MM.1S (cell line): ENCODE results near the gene SLC27A6.

Source experiments
- DNase-seq: peaks from one replicate; pipeline ENCODE4 v3.0.0-alpha.2; 2015
- H2AFZ ChIP-seq: fragments of 300-600 bp; sonication (generic); 2 replicates; pipeline ENCODE4 v1.6.0; 2016; ENCODE audit warnings: antibody characterized with exemption, low read length
- H3F3A ChIP-seq: fragments of 300-600 bp; sonication (generic); 2 replicates; pipeline ENCODE4 v1.6.1; 2016; ENCODE audit warnings: mild to moderate bottlenecking, antibody characterized with exemption, low read length, moderate library complexity, mixed read lengths; ENCODE audit not compliant: insufficient read depth
- H3K27ac ChIP-seq: fragments of 300-600 bp; sonication (generic); 2 replicates; pipeline ENCODE4 v1.5.1; 2016; ENCODE audit warnings: mild to moderate bottlenecking, low read length
- H3K27me3 ChIP-seq: fragments of 300-600 bp; sonication (generic); replicated peaks from 2 replicates; pipeline ENCODE4 v1.6.0; 2016; ENCODE audit warnings: low read length; ENCODE audit not compliant: insufficient read depth
- H3K36me3 ChIP-seq: fragments of 300-600 bp; sonication (generic); replicated peaks from 2 replicates; pipeline ENCODE4 v1.6.1; 2016; ENCODE audit warnings: mild to moderate bottlenecking, low read length, mixed read lengths; ENCODE audit not compliant: insufficient read depth
- H3K4me1 ChIP-seq: fragments of 300-600 bp; sonication (generic); 2 replicates; pipeline ENCODE4 v1.6.1; 2016; ENCODE audit warnings: low read length, mixed read lengths
- H3K4me2 ChIP-seq: fragments of 300-600 bp; sonication (generic); 2 replicates; pipeline ENCODE4 v1.6.0; 2016; ENCODE audit warnings: low read depth, low read length
- H3K4me3 ChIP-seq: fragments of 300-600 bp; sonication (generic); 2 replicates; pipeline ENCODE4 v1.5.1; 2016; ENCODE audit warnings: low read length, mixed read lengths
- H3K79me2 ChIP-seq: fragments of 300-600 bp; sonication (generic); 2 replicates; pipeline ENCODE4 v1.6.1; 2016; ENCODE audit warnings: mixed run types, low read length, mixed read lengths
- H3K9ac ChIP-seq: fragments of 300-600 bp; sonication (generic); 2 replicates; pipeline ENCODE4 v1.6.1; 2016; ENCODE audit warnings: low read length, mixed read lengths
- H3K9me2 ChIP-seq: fragments of 300-600 bp; sonication (generic); replicated peaks from 2 replicates; pipeline ENCODE4 v1.6.1; 2016; ENCODE audit warnings: mild to moderate bottlenecking, low read length, mixed read lengths; ENCODE audit not compliant: insufficient read depth
- H3K9me3 ChIP-seq: fragments of 300-600 bp; sonication (generic); replicated peaks from 2 replicates; pipeline ENCODE4 v1.6.1; 2016; ENCODE audit warnings: mild to moderate bottlenecking, low read length, mixed read lengths; ENCODE audit not compliant: insufficient read depth
- H4K20me1 ChIP-seq: fragments of 300-600 bp; sonication (generic); 2 replicates; pipeline ENCODE4 v1.6.1; 2016; ENCODE audit warnings: mild to moderate bottlenecking, low read length, moderate library complexity, mixed read lengths; ENCODE audit not compliant: insufficient read depth
- CTCF ChIP-seq: fragments of 300-600 bp; sonication (generic); IDR thresholded peaks from 2 replicates; pipeline ENCODE4 v1.5.1; 2016; ENCODE audit warnings: antibody characterized with exemption, low read length, mixed read lengths
- EZH2 ChIP-seq: fragments of 300-600 bp; sonication (generic); optimal IDR thresholded peaks from 2 replicates; pipeline ENCODE3; 2017; ENCODE audit warnings: low read depth, mild to moderate bottlenecking, antibody characterized with exemption, low read length, mixed read lengths
- EZH2phosphoT487 ChIP-seq: fragments of 300-600 bp; sonication (generic); IDR thresholded peaks from 2 replicates; pipeline ENCODE4 v1.6.1; 2018; ENCODE audit warnings: antibody characterized with exemption, low read length

Gene SLC27A6

GRCh38 chr5:128980917-128981316 lies 15.6 kb downstream of the SLC27A6 start:
- H3K9me2 ChIP-seq = no peaks in the 10 kb centered on the region
- no peak overlapping the region for H3K27ac ChIP-seq
- H3K9me3 ChIP-seq = no peaks in the 10 kb centered on the region
- no peaks in the 10 kb centered on the region for H3K36me3 ChIP-seq
- no peaks in the 10 kb centered on the region for H3K79me2 ChIP-seq
- H4K20me1 ChIP-seq = no peaks in the 10 kb centered on the region
- H3K4me1 ChIP-seq = no peaks in the 10 kb centered on the region
- H3K27me3 ChIP-seq = no peaks in the 10 kb centered on the region
- H3F3A ChIP-seq = no peaks in the 10 kb centered on the region
- H2AFZ ChIP-seq = no peak overlapping the region
- no peak for DNase-seq
- H3K9ac ChIP-seq = no peak overlapping the region
- H3K4me2 ChIP-seq = no peak overlapping the region
- TF ChIP-seq CTCF = no peak
- TF ChIP-seq EZH2 = no peak
- TF ChIP-seq EZH2phosphoT487 = no peak
- no peak overlapping the region for H3K4me3 ChIP-seq

GRCh38 chr5:128984480-128984879 lies 19.2 kb downstream of the SLC27A6 start:
- Histone ChIP-seq H4K20me1 (no peaks in the 10 kb centered on the region), H3F3A (no peaks in the 10 kb centered on the region), H3K36me3 (no peaks in the 10 kb centered on the region), H3K4me2 (no peak overlapping the region), H2AFZ (no peak overlapping the region), H3K9me3 (no peaks in the 10 kb centered on the region), H3K9ac (no peak overlapping the region), H3K27ac (no peak overlapping the region), H3K79me2 (no peaks in the 10 kb centered on the region), H3K27me3 (no peaks in the 10 kb centered on the region), H3K4me3 (no peak overlapping the region), H3K9me2 (no peaks in the 10 kb centered on the region), H3K4me1 (no peaks in the 10 kb centered on the region)
- DNase-seq = no peak
- TF ChIP-seq EZH2phosphoT487 = no peak

- no peak overlapping the region for H2AFZ ChIP-seq
- H3K9me3 ChIP-seq = no peaks in the 10 kb centered on the region
- no peaks in the 10 kb centered on the region for H3K79me2 ChIP-seq
- no peaks in the 10 kb centered on the region for H4K20me1 ChIP-seq
- no peak overlapping the region for H3K27ac ChIP-seq
- TF ChIP-seq EZH2phosphoT487 (no peak), CTCF (no peak), EZH2 (no peak)
- no peak overlapping the region for H3K4me2 ChIP-seq
- no peaks in the 10 kb centered on the region for H3K9me2 ChIP-seq
- no peak overlapping the region for H3K9ac ChIP-seq
- H3K4me3 ChIP-seq = no peak overlapping the region
- H3K36me3 ChIP-seq = no peaks in the 10 kb centered on the region
- no peak for DNase-seq
- H3F3A ChIP-seq = no peaks in the 10 kb centered on the region
- H3K4me1 ChIP-seq = no peaks in the 10 kb centered on the region
- H3K27me3 ChIP-seq = no peaks in the 10 kb centered on the region
Measured at GRCh38 chr5:128988476-128988875, 23.2 kb downstream of the SLC27A6 start.

GRCh38 chr5:129001841-129002526 lies 36.7 kb downstream of the SLC27A6 start:
- TF ChIP-seq CTCF = no peak
- TF ChIP-seq EZH2 = no peak
- TF ChIP-seq EZH2phosphoT487 = no peak
- Histone ChIP-seq H3K9me2 (no peaks in the 10 kb centered on the region), H3K27ac (no peak overlapping the region), H3K79me2 (no peaks in the 10 kb centered on the region), H3K4me2 (no peak overlapping the region), H3K4me3 (no peak overlapping the region), H3K36me3 (no peaks in the 10 kb centered on the region), H2AFZ (no peak overlapping the region), H3K27me3 (no peaks in the 10 kb centered on the region), H3K4me1 (no peaks in the 10 kb centered on the region), H4K20me1 (no peaks in the 10 kb centered on the region), H3F3A (no peaks in the 10 kb centered on the region), H3K9ac (no peak overlapping the region), H3K9me3 (no peaks in the 10 kb centered on the region)
- DNase-seq = no peak
